MM.1S (cell line): ENCODE data around the gene MRNIP.

Experiments used
- DNase-seq: peaks from one replicate; pipeline ENCODE4 v3.0.0-alpha.2; 2015
- H2AFZ ChIP-seq: fragments of 300-600 bp; sonication (generic); 2 replicates; pipeline ENCODE4 v1.6.0; 2016; ENCODE audit warnings: antibody characterized with exemption, low read length
- H3F3A ChIP-seq: fragments of 300-600 bp; sonication (generic); 2 replicates; pipeline ENCODE4 v1.6.1; 2016; ENCODE audit warnings: mild to moderate bottlenecking, antibody characterized with exemption, low read length, moderate library complexity, mixed read lengths; ENCODE audit not compliant: insufficient read depth
- H3K27ac ChIP-seq: fragments of 300-600 bp; sonication (generic); 2 replicates; pipeline ENCODE4 v1.5.1; 2016; ENCODE audit warnings: mild to moderate bottlenecking, low read length
- H3K27me3 ChIP-seq: fragments of 300-600 bp; sonication (generic); replicated peaks from 2 replicates; pipeline ENCODE4 v1.6.0; 2016; ENCODE audit warnings: low read length; ENCODE audit not compliant: insufficient read depth
- H3K36me3 ChIP-seq: fragments of 300-600 bp; sonication (generic); replicated peaks from 2 replicates; pipeline ENCODE4 v1.6.1; 2016; ENCODE audit warnings: mild to moderate bottlenecking, low read length, mixed read lengths; ENCODE audit not compliant: insufficient read depth
- H3K4me1 ChIP-seq: fragments of 300-600 bp; sonication (generic); 2 replicates; pipeline ENCODE4 v1.6.1; 2016; ENCODE audit warnings: low read length, mixed read lengths
- H3K4me2 ChIP-seq: fragments of 300-600 bp; sonication (generic); 2 replicates; pipeline ENCODE4 v1.6.0; 2016; ENCODE audit warnings: low read depth, low read length
- H3K4me3 ChIP-seq: fragments of 300-600 bp; sonication (generic); 2 replicates; pipeline ENCODE4 v1.5.1; 2016; ENCODE audit warnings: low read length, mixed read lengths
- H3K79me2 ChIP-seq: fragments of 300-600 bp; sonication (generic); 2 replicates; pipeline ENCODE4 v1.6.1; 2016; ENCODE audit warnings: mixed run types, low read length, mixed read lengths
- H3K9ac ChIP-seq: fragments of 300-600 bp; sonication (generic); 2 replicates; pipeline ENCODE4 v1.6.1; 2016; ENCODE audit warnings: low read length, mixed read lengths
- H3K9me2 ChIP-seq: fragments of 300-600 bp; sonication (generic); replicated peaks from 2 replicates; pipeline ENCODE4 v1.6.1; 2016; ENCODE audit warnings: mild to moderate bottlenecking, low read length, mixed read lengths; ENCODE audit not compliant: insufficient read depth
- H3K9me3 ChIP-seq: fragments of 300-600 bp; sonication (generic); replicated peaks from 2 replicates; pipeline ENCODE4 v1.6.1; 2016; ENCODE audit warnings: mild to moderate bottlenecking, low read length, mixed read lengths; ENCODE audit not compliant: insufficient read depth
- H4K20me1 ChIP-seq: fragments of 300-600 bp; sonication (generic); 2 replicates; pipeline ENCODE4 v1.6.1; 2016; ENCODE audit warnings: mild to moderate bottlenecking, low read length, moderate library complexity, mixed read lengths; ENCODE audit not compliant: insufficient read depth
- CTCF ChIP-seq: fragments of 300-600 bp; sonication (generic); IDR thresholded peaks from 2 replicates; pipeline ENCODE4 v1.5.1; 2016; ENCODE audit warnings: antibody characterized with exemption, low read length, mixed read lengths
- EZH2 ChIP-seq: fragments of 300-600 bp; sonication (generic); optimal IDR thresholded peaks from 2 replicates; pipeline ENCODE3; 2017; ENCODE audit warnings: low read depth, mild to moderate bottlenecking, antibody characterized with exemption, low read length, mixed read lengths
- EZH2phosphoT487 ChIP-seq: fragments of 300-600 bp; sonication (generic); IDR thresholded peaks from 2 replicates; pipeline ENCODE4 v1.6.1; 2018; ENCODE audit warnings: antibody characterized with exemption, low read length

Gene MRNIP

DNA sequence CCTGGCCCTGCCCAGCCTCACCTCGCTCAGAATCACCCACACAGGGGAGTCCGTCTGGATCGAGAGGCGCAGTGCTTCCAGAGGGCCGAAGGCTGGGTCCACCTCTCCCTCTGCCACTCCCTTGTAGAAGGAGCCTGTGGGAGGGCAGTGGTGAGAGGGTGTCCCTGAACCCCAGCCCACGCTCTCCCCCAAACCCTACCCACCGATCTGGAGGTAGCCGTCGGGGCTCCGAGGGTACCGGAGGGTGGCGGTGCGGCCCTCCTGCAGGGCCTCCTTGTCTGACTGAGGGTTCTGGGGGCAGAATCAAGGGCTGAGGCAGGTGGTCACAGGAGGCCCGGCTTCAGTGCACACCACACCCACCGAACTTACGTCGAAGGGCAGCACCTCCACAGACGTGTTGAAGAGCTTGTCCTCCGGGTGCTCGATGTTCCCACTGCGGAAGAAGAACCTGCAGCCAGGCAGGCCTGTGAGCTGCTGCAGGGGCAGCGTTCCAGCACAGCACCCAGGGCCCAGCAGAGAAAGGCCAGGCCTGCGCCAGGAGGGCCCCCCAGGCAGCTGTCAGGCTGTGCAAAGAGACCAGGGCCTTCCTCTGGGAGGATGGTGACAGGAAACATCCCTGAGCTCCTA lies 60.4 kb downstream of the MRNIP start:
- no peak overlapping the region for H3K9ac ChIP-seq
- peaks cover 29% of the 10 kb centered on the region for H3F3A ChIP-seq
- no peaks in the 10 kb centered on the region for H3K9me3 ChIP-seq
- H3K9me2 ChIP-seq, result no peaks in the 10 kb centered on the region
- H3K79me2 ChIP-seq, result peaks cover 36% of the 10 kb centered on the region
- no peaks in the 10 kb centered on the region for H4K20me1 ChIP-seq
- TF ChIP-seq EZH2phosphoT487 (no peak), CTCF (no peak), EZH2 (no peak)
- peaks cover 6% of the 10 kb centered on the region; the same call in 1 of the 2 replicates for H3K36me3 ChIP-seq
- no peak overlapping the region for H3K4me3 ChIP-seq
- no peak for DNase-seq
- no peak overlapping the region for H3K4me2 ChIP-seq
- peaks cover 14% of the 10 kb centered on the region; the same call in 1 of the 2 replicates for H3K4me1 ChIP-seq
- H3K27ac ChIP-seq, result no peak overlapping the region
- no peaks in the 10 kb centered on the region for H3K27me3 ChIP-seq
- H2AFZ ChIP-seq, result no peak overlapping the region

DNA sequence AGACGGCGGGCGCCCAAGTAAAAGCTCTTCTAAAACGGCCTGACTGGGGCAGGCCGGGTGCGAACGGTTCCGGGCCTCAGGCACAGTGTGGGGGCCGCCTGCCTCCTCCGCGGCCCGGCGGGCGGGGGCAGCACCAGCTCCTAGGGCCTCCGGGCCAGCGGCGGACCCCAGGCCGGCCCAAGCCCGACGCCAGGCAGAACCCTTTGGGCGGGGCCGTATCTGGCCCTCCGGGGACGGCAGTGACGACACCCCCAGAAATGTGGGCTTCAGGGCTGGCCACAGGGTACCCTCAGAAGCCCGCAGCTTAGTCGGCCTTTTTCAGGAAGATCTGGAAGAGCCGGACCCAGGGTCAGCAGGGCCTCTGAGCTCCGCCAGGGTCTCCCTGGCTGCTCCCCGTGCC lies 60.9 kb downstream of the MRNIP start:
- H3F3A ChIP-seq, result peaks cover 29% of the 10 kb centered on the region
- H2AFZ ChIP-seq, result no peak overlapping the region
- H3K27me3 ChIP-seq, result no peaks in the 10 kb centered on the region
- H3K4me2 ChIP-seq, result no peak overlapping the region
- TF ChIP-seq EZH2phosphoT487 (no peak), CTCF (no peak), EZH2 (no peak)
- H4K20me1 ChIP-seq, result no peaks in the 10 kb centered on the region
- H3K4me1 ChIP-seq, result peaks cover 14% of the 10 kb centered on the region; the same call in 1 of the 2 replicates
- H3K4me3 ChIP-seq, result no peak overlapping the region
- H3K36me3 ChIP-seq, result peaks cover 6% of the 10 kb centered on the region; the same call in 1 of the 2 replicates
- DNase-seq, result no peak
- no peak overlapping the region for H3K9ac ChIP-seq
- peaks cover 31% of the 10 kb centered on the region for H3K79me2 ChIP-seq
- H3K27ac ChIP-seq, result no peak overlapping the region
- H3K9me3 ChIP-seq, result no peaks in the 10 kb centered on the region
- H3K9me2 ChIP-seq, result no peaks in the 10 kb centered on the region

GRCh38 chr5:179796877-179797608 lies 61.6 kb downstream of the MRNIP start:
- Histone ChIP-seq H4K20me1 (no peaks in the 10 kb centered on the region), H3K9me3 (no peaks in the 10 kb centered on the region), H3K79me2 (peaks cover 24% of the 10 kb centered on the region), H3F3A (peaks cover 29% of the 10 kb centered on the region), H3K27me3 (no peaks in the 10 kb centered on the region), H3K4me1 (peaks cover 14% of the 10 kb centered on the region; the same call in 1 of the 2 replicates), H3K36me3 (peaks cover 6% of the 10 kb centered on the region; the same call in 1 of the 2 replicates), H3K27ac (peak overlapping the region; percentile 79; the same call in 1 of the 2 replicates), H3K9ac (peak overlapping the region; percentile 92; the same call in 1 of the 2 replicates), H3K4me2 (peak overlapping the region; percentile 79), H3K9me2 (no peaks in the 10 kb centered on the region), H3K4me3 (peak overlapping the region; percentile 90), H2AFZ (no peak overlapping the region)
- DNase-seq, result no peak
- TF ChIP-seq EZH2, result no peak
- TF ChIP-seq EZH2phosphoT487, result no peak
- no peak for TF ChIP-seq CTCF
